HEK293T (cell line): Measurements from ENCODE around the gene SEMA4A.

Experiments used
- ARNT ChIP-seq: fragments of 450-650 bp; IDR thresholded peaks from 2 replicates; pipeline ENCODE4 v1.6.1; 2017; ENCODE audit warnings: mild to moderate bottlenecking
- ELF4 ChIP-seq: fragments of 450-650 bp; IDR thresholded peaks from 2 replicates; pipeline ENCODE4 v1.6.1; 2017; ENCODE audit warnings: antibody characterized with exemption
- FOXA1 ChIP-seq: fragments of 450-650 bp; IDR thresholded peaks from 2 replicates; pipeline ENCODE4 v1.6.1; 2016; ENCODE audit warnings: mild to moderate bottlenecking
- FOXM1 ChIP-seq: fragments of 450-650 bp; IDR thresholded peaks from 2 replicates; pipeline ENCODE4 v1.6.1; 2017; ENCODE audit warnings: mild to moderate bottlenecking, borderline replicate concordance
- L3MBTL2 ChIP-seq: fragments of 450-650 bp; conservative IDR thresholded peaks from 2 replicates; pipeline ENCODE4 v1.6.1; 2016; ENCODE audit warnings: mild to moderate bottlenecking
- SP1 ChIP-seq: fragments of 450-650 bp; IDR thresholded peaks from 2 replicates; pipeline ENCODE4 v1.6.1; 2017
- SUZ12 ChIP-seq: fragments of 450-650 bp; IDR thresholded peaks from 2 replicates; pipeline ENCODE4 v1.6.1; 2016; ENCODE audit warnings: mild to moderate bottlenecking
- TF ChIP-seq, protein P1 (sequence below): fragments of 450-650 bp; IDR thresholded peaks from 2 replicates; pipeline ENCODE4 v1.6.1; 2016

DNA sequence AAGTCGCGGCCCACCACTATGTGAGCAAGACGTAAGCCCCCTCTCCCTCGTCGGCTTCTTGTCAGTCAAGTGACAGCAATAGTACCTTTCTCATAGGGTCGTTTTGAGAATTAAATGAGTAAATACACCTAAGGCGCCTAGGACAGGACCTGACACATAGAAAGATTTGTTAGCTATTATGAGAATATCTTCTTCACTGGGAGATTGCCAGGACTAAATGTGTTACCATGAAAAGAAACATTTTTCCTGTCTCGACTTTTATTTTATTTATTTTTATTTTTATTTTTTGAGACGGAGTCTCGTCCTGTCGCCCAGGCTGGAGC, 60.2 kb downstream of the SEMA4A start:
- TF ChIP-seq FOXA1: no peak
- TF ChIP-seq FOXM1: no peak
- TF ChIP-seq ARNT: no peak
- TF ChIP-seq, protein P1, sequence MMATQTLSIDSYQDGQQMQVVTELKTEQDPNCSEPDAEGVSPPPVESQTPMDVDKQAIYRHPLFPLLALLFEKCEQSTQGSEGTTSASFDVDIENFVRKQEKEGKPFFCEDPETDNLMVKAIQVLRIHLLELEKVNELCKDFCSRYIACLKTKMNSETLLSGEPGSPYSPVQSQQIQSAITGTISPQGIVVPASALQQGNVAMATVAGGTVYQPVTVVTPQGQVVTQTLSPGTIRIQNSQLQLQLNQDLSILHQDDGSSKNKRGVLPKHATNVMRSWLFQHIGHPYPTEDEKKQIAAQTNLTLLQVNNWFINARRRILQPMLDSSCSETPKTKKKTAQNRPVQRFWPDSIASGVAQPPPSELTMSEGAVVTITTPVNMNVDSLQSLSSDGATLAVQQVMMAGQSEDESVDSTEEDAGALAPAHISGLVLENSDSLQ: no peak
- TF ChIP-seq SP1: no peak
- TF ChIP-seq SUZ12: no peak
- TF ChIP-seq ELF4: no peak
- TF ChIP-seq L3MBTL2: no peak
